GM18498 (cell line): ENCODE data around the gene ORM2.

ENCODE experiments used
- ATAC-seq: cut with Tn5 transposase; IDR thresholded peaks from one replicate; pipeline ENCODE4 v1.9.1; 2021; ENCODE audit warnings: mild to moderate bottlenecking, moderate library complexity; ENCODE audit not compliant: unreplicated experiment

ORM2 gene

DNA sequence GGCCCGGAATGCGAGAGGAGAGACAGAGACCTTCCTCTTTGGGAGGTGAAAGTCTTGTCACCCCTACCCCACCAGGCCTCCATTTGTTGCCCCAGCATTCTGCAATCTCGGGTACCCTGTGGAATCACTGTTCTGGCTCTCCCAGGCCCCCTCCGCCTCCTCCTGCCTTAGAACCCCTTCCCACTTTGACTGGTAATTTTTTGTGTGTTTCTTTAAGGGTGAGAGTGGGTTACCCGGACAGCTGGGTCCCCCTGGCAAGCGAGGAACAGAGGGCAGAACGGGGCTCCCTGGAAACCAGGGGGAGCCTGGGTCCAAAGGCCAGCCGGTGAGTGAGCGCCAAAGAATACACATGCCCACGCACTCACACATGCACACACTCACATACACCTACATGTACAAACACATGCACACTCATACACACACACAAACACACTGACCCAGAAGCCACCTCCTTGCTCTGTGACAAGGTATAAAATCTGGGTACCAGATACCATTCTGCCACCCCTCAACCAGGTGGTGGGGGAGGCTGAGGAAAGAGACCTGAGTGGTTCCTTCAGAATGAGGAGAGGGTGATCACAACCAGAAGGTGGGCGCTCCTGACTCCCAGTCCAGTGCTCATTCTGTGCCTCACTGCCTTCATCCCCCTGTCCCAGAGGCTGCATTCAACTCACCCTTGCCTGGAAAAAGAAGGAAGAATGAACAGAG, 37.6 kb upstream of the ORM2 start:
- no peak for ATAC-seq

- ATAC-seq = no peak
Observed at GRCh38 chr9:114294664-114295063, 35.0 kb upstream of the ORM2 start.

- no peak for ATAC-seq
Observed at GRCh38 chr9:114296338-114296737, 33.3 kb upstream of the ORM2 start.

GRCh38 chr9:114299286-114300152, 30.1 kb upstream of the ORM2 start:
- ATAC-seq = no peak

DNA sequence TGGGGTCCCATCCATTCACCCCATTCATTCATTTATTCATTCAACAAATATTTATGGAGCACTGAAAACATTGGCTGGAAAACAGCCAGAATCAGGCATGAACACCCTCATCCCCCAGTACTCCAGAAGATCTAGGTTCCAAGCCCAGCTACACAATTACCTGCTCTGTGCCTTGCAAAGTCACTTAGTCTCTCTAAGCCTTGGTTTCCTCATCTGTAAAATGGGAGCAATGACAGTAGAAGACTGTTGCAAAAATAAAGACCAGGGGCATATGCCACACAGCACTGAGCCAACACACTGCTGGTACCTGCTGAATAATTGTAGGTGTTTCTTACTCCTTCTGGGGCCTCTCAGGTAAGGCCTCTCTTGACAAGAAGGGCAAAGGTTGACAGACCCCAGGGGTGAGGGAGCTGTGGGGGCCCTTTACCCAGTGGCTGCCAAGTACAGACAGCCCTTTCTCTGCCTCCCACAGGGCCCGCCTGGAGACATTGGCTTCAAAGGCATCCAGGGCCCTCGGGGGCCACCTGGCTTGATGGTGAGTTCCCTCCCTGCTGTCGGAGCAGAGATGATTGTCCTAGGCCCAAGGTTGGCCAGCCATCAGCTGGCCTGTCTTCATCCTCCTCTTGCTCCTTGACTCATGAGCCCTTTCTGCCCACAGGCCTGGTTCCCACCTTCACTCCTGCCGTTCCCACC, 29.4 kb upstream of the ORM2 start:
- ATAC-seq = no peak

- no peak for ATAC-seq
Observed at GRCh38 chr9:114300846-114301797, 28.5 kb upstream of the ORM2 start.

DNA sequence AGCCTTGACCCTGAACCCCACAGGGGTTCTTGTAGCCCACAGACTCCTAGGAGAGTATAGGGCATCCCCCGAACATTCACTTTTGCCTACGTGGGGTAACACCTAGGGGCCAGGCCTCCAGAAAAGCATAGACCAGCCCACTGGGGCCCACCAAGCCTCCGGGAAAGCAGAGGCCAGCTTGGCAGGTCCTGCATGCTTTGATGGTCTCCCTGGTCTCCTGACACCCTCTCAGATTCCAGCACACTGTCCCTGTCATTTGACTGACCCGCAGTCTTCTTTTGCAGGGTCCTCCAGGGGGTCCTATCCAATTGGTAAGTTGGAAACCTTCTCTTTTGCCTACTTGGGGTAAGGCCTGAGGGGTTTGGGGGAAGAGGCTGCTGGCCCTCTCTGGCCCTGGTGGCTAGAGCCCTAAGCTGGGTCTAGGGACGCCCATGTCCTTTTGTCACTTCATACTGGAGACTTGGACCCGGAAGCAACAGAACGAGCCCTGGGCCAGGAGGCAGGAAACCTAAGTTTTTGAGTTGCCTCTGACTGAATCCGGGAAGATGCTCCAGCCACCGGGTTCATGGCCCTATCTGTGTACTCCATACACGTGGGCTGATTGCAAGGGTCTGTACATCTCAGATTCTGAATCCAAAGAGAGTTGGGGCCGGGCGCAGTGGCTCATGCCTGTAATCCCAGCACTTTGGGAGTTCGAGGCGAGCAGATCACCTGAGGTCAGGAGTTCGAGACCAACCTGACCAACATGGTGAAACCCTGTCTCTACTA, 27.7 kb upstream of the ORM2 start:
- no peak for ATAC-seq

- ATAC-seq = no peak
Observed at GRCh38 chr9:114302727-114303126, 26.9 kb upstream of the ORM2 start.

DNA sequence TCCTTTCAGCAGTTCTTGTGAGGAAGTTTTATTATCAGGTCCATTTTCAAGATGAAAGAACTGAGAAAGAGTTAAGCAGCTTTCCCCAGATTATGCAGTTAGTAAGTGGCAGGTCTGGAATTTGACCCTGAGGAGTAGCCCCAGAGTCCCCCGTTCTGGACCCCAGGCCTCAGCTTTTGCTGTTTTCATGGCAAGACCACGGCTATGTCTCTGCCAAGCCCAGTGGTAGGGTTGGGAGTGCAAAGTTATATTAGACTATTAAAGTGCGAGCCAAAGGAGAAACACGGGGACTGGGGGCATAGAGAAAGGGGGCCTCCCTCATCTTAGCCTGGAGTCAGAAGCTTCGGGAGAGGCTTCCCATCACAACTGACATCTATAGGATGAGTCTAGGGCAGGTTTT, 26.1 kb upstream of the ORM2 start:
- ATAC-seq = no peak

DNA sequence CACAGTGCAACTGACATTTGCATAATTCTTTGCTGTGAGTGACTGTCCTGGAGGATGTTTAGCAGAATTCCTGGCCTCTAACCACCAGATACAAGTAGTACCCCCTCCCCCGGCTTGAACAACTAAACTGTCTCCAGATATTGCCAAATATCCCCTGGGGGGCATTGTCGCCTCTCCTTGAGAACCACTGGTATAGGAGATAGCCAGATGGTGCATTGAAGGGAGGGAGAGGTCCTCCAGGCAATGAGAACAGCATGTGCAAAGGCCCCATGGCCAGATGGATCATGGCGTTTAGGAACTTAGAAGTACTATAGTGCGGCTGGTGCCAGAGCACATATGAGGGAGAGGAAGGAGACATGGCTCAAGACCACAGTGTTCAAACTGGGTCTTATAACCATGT, 25.7 kb upstream of the ORM2 start:
- no peak for ATAC-seq

- ATAC-seq = no peak
Observed at GRCh38 chr9:114304416-114305188, 25.1 kb upstream of the ORM2 start.

DNA sequence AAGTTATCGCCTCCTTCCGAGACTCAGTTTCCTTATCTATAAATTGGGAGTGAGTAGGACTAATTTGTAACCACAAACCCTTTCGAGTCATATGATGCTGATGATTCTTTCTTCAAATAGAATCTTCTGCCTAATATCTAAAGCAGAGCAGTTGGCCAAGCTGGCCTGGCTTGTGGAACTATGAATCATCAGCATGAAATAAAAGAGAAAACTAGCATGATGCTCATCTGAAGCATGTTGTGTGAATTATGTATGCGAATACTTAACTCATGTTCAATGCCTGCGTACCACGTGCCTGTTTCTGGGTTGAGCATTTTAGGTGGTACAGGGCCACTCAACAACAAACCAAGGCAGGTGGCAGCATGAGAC, 21.8 kb upstream of the ORM2 start:
- ATAC-seq = no peak

DNA sequence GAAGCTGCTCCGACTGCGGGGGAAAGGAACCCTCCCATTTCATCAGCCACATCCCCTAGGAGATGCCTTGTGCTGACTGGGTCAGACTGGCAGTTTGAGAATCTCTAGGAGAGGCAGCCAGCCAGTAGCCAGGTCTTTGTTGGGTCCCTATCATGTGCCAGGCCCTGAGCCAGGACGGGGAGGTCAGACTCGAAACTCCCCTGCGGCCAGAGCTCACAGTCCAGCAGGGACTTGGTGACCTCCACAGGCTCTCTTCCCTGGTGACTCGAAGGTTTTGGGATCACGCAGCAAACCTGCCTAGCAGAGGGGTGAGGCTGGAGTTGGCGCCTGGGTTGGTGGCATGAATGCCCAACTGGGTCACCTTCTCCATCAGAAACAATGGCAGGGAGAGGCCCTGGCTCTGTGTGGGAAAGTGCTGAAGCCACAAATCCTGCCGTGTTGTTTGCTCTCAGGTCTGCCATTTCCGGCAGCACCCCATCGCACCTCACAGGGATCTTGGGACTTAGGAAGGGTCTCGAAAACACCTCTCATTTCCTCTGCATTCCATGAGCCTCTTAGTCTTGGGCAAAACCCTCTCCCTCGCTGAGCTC, 21.2 kb upstream of the ORM2 start:
- ATAC-seq = no peak

DNA sequence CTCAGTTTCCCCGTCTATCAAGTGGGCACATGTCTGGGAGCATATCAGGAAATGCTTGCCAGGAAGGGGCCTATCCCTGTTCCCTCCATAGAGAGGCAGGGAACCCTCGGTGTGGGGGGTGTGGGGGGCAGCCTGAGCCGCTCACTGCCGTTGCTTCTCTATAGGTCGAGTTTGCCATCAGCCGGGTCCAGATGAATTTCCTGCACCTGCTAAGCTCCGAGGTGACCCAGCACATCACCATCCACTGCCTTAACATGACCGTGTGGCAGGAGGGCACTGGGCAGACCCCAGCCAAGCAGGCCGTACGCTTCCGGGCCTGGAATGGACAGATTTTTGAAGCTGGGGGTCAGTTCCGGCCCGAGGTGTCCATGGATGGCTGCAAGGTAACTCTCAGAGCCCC, 20.6 kb upstream of the ORM2 start:
- ATAC-seq = no peak

DNA sequence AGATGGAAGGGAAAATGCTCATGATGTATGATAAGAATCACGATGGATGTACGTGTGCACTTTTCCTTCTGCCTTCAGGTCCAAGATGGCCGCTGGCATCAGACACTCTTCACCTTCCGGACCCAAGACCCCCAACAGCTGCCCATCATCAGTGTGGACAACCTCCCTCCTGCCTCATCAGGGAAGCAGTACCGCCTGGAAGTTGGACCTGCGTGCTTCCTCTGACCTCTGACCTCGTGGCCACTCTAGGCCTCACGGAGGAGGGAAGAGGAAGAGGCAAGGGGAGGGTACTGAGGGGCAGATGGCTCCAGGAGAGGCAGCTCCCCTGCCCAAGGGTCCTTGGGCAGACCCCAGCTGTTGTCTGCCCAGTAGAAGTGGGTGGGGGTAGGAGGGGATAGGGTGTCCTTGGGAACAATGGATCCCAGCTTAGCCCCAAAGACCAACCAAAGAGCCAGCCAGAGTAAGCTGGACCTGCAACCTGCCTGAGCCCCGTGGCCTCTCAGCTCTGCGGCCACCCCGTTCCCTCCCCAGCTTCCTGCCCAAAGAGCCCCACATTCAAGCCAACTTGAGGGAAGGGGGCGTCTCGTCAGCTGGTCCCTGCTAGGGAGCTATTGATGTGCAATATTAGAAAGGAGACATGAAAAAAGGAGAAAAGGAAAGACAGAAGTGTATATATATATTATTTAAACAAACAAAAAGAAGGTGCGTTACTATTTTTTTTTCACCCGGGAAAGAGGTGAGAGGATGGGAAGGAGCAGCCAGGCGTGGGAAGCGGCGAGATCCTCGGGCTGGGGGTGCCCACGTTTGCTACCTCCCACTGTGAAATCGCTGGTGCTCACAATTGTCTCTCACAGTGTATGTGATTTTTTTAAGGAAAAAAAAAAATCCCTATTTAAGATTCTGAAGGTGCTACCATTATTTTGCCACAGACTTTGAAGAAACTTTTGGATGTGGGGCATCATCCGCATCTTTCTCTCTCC, 18.9 kb upstream of the ORM2 start:
- no peak for ATAC-seq

DNA sequence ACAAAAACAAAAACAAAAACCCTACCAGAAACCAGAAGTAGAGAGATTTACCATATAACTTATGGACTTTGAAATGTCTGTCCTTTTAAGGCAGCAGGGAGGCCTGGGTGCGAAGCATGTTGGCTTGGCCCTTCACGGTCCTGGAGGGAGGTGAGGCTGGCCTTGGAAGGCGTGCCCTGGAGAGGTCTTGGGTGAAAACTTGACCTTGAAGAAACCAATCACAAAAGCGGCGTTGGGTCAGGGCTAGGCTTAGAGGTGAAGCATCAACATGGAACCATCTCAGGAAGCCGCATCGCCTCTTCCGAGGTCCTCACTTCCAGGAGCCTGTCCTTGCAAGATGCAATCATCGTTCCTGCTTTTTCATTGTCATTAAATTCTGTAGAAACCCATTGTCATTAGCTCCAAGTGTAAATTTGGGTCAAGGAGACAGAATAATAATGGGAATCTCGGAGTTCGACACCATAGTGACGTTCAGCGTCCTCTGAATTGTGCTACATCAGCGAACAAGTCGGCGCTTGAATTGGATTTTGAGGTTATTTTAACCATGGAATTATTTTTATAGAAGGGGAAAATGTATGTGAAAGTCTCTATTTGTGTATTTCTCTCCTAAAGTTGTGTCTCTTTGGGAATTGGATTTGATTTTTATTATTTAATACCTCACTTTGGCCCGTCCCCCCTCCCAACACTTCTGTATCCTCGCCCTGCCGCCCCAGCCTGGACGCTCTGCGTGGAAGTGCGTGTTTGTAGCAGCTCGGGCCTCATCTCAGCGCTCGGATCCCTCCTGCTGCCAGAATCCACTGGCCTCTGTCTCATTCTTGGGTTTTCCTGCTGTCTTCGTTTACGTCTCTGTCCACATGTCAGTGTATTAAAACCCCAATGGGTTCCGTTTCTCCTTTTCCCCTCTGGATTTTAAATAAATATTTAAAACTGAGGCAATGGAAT, 17.8 kb upstream of the ORM2 start:
- ATAC-seq = no peak

GRCh38 chr9:114312513-114312875, 17.2 kb upstream of the ORM2 start:
- ATAC-seq = no peak
